Neutrophil (primary cell): ENCODE data around the gene FAM114A2.

Experiments used
- H3K27ac ChIP-seq: fragments of 200-600 bp; sonication (generic); 2 replicates; pipeline ENCODE4 v1.5.1; 2016; ENCODE audit warnings: mild to moderate bottlenecking, moderate library complexity
- H3K27me3 ChIP-seq: fragments of 200-600 bp; sonication (generic); 2 replicates; pipeline ENCODE4 v1.6.0; 2016; ENCODE audit warnings: mild to moderate bottlenecking
- H3K36me3 ChIP-seq: fragments of 200-600 bp; sonication (generic); 2 replicates; pipeline ENCODE4 v1.5.1; 2017
- H3K4me1 ChIP-seq, 2 experiments: fragments of 200-600 bp in 1 of 2; sonication (generic) in 1 of 2; 1 replicate in 1 of 2; 2 replicates in 1 of 2; pipeline versions ENCODE4 v1.5.1 to v1.6.1; 2013 to 2016; ENCODE audit warnings: low read depth in 1 of 2, low read length in 1 of 2, mild to moderate bottlenecking in 1 of 2, moderate library complexity in 1 of 2; ENCODE audit not compliant: control insufficient read depth in 1 of 2, insufficient read depth in 1 of 2
- H3K4me3 ChIP-seq, 2 experiments: fragments of 200-600 bp in 1 of 2; sonication (generic) in 1 of 2; 1 replicate in 1 of 2; 2 replicates in 1 of 2; pipeline ENCODE4 v1.5.1; 2013 to 2016; ENCODE audit warnings: low read depth in 1 of 2, low read length in 1 of 2, mild to moderate bottlenecking in 1 of 2, moderate library complexity in 1 of 2
- H3K9me3 ChIP-seq: fragments of 200-600 bp; sonication (generic); 2 replicates; pipeline ENCODE4 v1.5.1; 2016
- TF ChIP-seq, protein P1 (sequence below): fragments of 200-600 bp; sonication (generic); IDR thresholded peaks from 2 replicates; pipeline ENCODE4 v1.5.1; 2016; ENCODE audit warnings: antibody characterized with exemption

The FAM114A2 gene

DNA sequence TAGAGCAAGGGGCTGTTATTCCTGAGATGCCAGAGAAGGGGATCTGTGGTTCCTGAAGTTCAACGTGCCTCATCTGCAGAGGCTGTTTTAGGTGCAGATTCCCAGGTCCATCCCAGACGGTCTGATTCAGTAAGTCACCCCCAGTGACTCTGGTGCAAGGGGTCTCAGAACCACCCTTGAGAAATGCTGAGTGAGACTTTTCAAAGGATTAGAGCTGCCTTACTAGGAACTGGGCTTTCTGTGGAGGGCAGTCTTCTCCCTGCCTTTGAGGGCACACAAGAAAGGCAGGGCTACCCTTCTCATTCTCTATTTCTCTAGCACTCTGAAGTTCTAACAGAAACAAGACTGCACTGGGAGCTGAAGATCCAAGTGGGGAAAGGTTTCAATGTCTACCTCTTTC lies 66.5 kb downstream of the FAM114A2 start:
- H3K27me3 ChIP-seq: no peaks in the 10 kb centered on the region
- H3K9me3 ChIP-seq: no peaks in the 10 kb centered on the region
- H3K27ac ChIP-seq: no peak overlapping the region
- H3K4me3 ChIP-seq: no peak overlapping the region
- no peaks in the 10 kb centered on the region for H3K4me1 ChIP-seq
- TF ChIP-seq, protein P1, sequence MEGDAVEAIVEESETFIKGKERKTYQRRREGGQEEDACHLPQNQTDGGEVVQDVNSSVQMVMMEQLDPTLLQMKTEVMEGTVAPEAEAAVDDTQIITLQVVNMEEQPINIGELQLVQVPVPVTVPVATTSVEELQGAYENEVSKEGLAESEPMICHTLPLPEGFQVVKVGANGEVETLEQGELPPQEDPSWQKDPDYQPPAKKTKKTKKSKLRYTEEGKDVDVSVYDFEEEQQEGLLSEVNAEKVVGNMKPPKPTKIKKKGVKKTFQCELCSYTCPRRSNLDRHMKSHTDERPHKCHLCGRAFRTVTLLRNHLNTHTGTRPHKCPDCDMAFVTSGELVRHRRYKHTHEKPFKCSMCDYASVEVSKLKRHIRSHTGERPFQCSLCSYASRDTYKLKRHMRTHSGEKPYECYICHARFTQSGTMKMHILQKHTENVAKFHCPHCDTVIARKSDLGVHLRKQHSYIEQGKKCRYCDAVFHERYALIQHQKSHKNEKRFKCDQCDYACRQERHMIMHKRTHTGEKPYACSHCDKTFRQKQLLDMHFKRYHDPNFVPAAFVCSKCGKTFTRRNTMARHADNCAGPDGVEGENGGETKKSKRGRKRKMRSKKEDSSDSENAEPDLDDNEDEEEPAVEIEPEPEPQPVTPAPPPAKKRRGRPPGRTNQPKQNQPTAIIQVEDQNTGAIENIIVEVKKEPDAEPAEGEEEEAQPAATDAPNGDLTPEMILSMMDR: no peak
- H3K36me3 ChIP-seq: no peaks in the 10 kb centered on the region

DNA sequence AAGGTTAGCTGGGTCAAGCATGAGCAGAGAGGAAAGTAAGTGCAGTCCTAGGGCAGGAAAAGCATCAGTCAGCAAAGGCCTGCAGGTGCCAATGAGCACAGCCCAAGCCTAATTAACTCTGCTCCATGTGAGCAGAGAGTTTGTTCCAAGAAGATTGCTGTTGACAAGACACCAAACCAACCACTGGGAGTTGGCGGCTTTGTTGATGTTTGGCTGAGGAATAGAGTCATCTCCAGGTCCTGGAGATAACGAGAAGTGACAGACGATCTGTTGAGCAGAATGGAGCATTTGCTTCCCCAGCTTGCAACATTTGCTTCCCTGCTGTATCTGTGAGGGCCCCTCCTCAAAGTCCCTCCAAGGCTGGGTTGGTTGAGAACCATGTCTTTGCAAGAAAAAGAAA lies 68.2 kb downstream of the FAM114A2 start:
- TF ChIP-seq, protein P1: no peak

DNA sequence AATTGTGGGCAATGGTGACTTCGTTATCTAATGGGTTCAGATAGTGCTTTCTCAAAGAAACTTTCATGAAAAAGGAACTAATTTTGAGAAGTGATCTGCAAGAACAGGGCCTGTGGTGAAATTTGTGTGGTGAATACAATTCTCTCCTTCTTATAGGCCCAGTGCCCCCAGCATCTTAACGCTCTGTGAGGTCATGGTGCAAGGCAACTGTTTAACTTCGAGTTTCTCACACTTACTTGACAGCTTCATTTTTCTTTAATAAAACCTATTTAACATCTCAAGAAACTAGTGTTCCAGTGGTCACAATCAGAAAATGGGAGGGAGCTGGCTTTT lies 69.2 kb downstream of the FAM114A2 start:
- H3K27ac ChIP-seq: no peak overlapping the region
- peaks cover 8% of the 10 kb centered on the region for H3K27me3 ChIP-seq
- H3K9me3 ChIP-seq: no peaks in the 10 kb centered on the region
- H3K36me3 ChIP-seq: no peaks in the 10 kb centered on the region
- H3K4me3 ChIP-seq: no peak overlapping the region
- TF ChIP-seq, protein P1: no peak
- no peaks in the 10 kb centered on the region for H3K4me1 ChIP-seq

More for the DNA sequence above, 68.2 kb downstream of the FAM114A2 start:
- Histone ChIP-seq H3K4me1 (no peaks in the 10 kb centered on the region), H3K4me3 (no peak overlapping the region), H3K9me3 (no peaks in the 10 kb centered on the region), H3K27me3 (peaks cover 8% of the 10 kb centered on the region), H3K27ac (no peak overlapping the region), H3K36me3 (no peaks in the 10 kb centered on the region)

DNA sequence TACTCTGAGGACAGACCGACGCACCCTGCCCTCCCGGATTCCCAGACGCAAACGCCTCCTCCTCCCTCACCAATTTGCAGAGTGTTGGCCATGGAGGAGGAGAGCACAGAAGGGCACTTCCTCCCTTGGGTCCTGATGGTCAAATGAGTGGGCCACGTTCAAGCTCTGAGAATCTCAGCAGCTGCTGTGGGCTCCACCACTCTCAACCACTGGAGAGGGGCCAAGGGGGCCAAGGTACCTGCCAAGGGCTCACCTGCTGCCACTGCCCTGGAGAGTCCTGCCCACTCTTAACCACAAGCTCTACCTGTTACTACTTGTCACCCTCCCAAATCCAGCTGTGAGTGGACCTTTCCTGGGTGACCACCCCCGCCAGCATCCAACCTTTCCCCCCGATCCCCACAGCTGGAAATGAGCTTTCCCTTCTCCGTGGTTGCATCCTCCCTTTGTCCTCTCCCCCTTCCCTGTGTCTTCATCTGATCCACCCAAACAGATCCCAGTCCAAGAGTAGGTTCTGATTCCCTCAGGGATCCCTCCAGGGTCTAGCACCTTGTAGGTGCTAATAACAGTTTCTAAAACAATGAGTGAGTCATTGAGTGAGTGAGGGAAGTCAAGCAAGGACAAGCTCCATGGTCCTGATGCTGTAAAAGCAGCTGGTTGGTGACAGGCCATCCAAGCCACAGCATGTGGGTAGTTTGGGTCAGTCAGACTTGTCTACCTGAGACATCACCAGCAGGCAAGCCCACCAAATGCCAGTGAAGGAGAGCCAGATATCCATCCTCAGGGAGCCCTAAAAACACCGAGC lies 69.7 kb downstream of the FAM114A2 start:
- Histone ChIP-seq H3K9me3 (no peaks in the 10 kb centered on the region), H3K27me3 (peaks cover 8% of the 10 kb centered on the region), H3K4me1 (no peaks in the 10 kb centered on the region), H3K27ac (no peak overlapping the region), H3K36me3 (no peaks in the 10 kb centered on the region), H3K4me3 (no peak overlapping the region)
- TF ChIP-seq, protein P1: no peak

DNA sequence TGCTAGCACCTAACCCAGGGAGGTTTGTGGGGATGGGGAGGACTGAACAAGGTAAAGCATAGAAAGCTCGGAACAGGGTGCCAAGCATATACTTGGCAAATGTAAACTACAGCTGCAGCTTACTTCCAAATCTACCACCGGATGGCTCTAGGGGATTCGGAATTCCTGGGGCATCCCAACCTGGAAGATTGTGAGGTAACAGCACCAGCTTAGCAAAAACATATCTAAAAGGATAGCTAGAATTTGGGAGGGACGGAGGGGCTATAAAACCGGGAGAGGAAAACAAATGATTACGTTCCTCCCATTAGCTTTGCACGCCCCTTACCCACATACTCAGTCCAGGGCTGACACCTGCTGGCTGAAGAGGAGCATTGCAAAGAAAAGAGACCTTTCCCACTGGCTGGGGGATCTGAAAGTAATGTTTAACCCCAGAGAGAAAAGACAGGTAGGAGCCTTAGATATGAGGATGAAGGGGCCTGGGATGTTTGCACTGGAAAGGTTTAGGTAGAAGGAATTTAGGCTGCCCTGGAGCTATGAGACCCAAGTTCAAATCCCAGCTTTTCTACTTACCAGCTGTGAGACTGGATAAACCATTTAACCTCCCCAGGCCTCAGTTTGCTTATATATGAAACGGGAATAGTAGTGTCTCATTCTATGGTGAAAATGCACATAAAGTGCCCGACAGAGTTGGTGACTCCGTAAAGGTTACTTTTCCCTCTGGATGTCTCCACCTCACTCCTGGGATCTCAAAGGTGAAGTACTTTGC lies 73.6 kb downstream of the FAM114A2 start:
- Histone ChIP-seq H3K36me3 (no peaks in the 10 kb centered on the region), H3K9me3 (no peaks in the 10 kb centered on the region), H3K27ac (no peak overlapping the region), H3K27me3 (peaks cover 8% of the 10 kb centered on the region), H3K4me3 (no peak overlapping the region), H3K4me1 (no peaks in the 10 kb centered on the region)
- TF ChIP-seq, protein P1: no peak
